H9 (cell line): Measurements from ENCODE around the gene LATS2. TPM values are rescaled to one million over a fixed set of nuclear protein-coding genes. Genes with fewer than 3 reads are reported as not detected.

Source experiments
- DNase-seq: peaks from one replicate; pipeline ENCODE4 v3.0.0-alpha.2; 2017
- H2AFZ ChIP-seq: one replicate; pipeline ENCODE4 v1.6.1; 2013; ENCODE audit warnings: mild to moderate bottlenecking, low read length, control low read depth, moderate library complexity
- H2AK5ac ChIP-seq: 2 replicates; pipeline ENCODE4 v1.6.1; 2013; ENCODE audit warnings: low read length, control low read depth, mixed read lengths; ENCODE audit not compliant: insufficient read length
- H2BK120ac ChIP-seq: one replicate; pipeline ENCODE4 v1.6.1; 2013; ENCODE audit warnings: low read depth, mild to moderate bottlenecking, low read length, control low read depth, inconsistent platforms; ENCODE audit not compliant: poor library complexity, severe bottlenecking
- H2BK12ac ChIP-seq: 2 replicates; pipeline ENCODE4 v1.6.1; 2013; ENCODE audit warnings: low read length, control low read depth, mixed read lengths, low read depth; ENCODE audit not compliant: insufficient read length
- H2BK15ac ChIP-seq: 2 replicates; pipeline ENCODE4 v1.6.1; 2013; ENCODE audit warnings: low read depth, low read length, control low read depth
- H2BK20ac ChIP-seq: one replicate; pipeline ENCODE4 v1.6.1; 2013; ENCODE audit warnings: low read depth, mild to moderate bottlenecking, low read length, control low read depth, inconsistent platforms; ENCODE audit not compliant: poor library complexity, severe bottlenecking
- H2BK5ac ChIP-seq: 2 replicates; pipeline ENCODE4 v1.6.1; 2013; ENCODE audit warnings: low read length, control low read depth, mixed read lengths; ENCODE audit not compliant: insufficient read length
- H3K14ac ChIP-seq: 2 replicates; pipeline ENCODE4 v1.6.1; 2013; ENCODE audit warnings: low read length, control low read depth; ENCODE audit not compliant: insufficient read depth
- H3K18ac ChIP-seq: 2 replicates; pipeline ENCODE4 v1.6.1; 2013; ENCODE audit warnings: low read depth, mild to moderate bottlenecking, mixed read lengths, low read length, control low read depth; ENCODE audit not compliant: insufficient read length
- H3K23ac ChIP-seq: 2 replicates; pipeline ENCODE4 v1.6.1; 2013; ENCODE audit warnings: low read length, control low read depth, mixed read lengths, low read depth; ENCODE audit not compliant: insufficient read length
- H3K23me2 ChIP-seq: 2 replicates; pipeline ENCODE4 v1.6.1; 2013; ENCODE audit warnings: low read depth, mild to moderate bottlenecking, mixed read lengths, low read length, control low read depth; ENCODE audit not compliant: insufficient read length, poor library complexity, severe bottlenecking
- H3K27ac ChIP-seq: 2 replicates; pipeline ENCODE4 v1.5.1; 2013; ENCODE audit warnings: low read length, control low read depth, mixed read lengths, low read depth; ENCODE audit not compliant: insufficient read length
- H3K27me3 ChIP-seq: 2 replicates; pipeline ENCODE4 v1.6.1; 2013; ENCODE audit warnings: low read length, control low read depth, inconsistent platforms; ENCODE audit not compliant: insufficient read depth
- H3K4ac ChIP-seq: 2 replicates; pipeline ENCODE4 v1.6.1; 2013; ENCODE audit warnings: low read depth, mild to moderate bottlenecking, control low read depth, inconsistent platforms, low read length, moderate library complexity
- H3K4me1 ChIP-seq: 2 replicates; pipeline ENCODE4 v1.6.1; 2013; ENCODE audit warnings: low read length, control low read depth, inconsistent platforms; ENCODE audit not compliant: insufficient read depth
- H3K4me2 ChIP-seq: 2 replicates; pipeline ENCODE4 v1.6.1; 2013; ENCODE audit warnings: low read length, control low read depth, mixed read lengths; ENCODE audit not compliant: insufficient read length, insufficient read depth
- H3K56ac ChIP-seq: 2 replicates; pipeline ENCODE4 v1.6.1; 2013; ENCODE audit warnings: low read depth, mild to moderate bottlenecking, mixed read lengths, low read length, control low read depth; ENCODE audit not compliant: insufficient read length
- H3K79me1 ChIP-seq: 2 replicates; pipeline ENCODE4 v1.6.1; 2013; ENCODE audit warnings: low read depth, mild to moderate bottlenecking, moderate library complexity, low read length, control low read depth, inconsistent platforms; ENCODE audit not compliant: insufficient read depth, poor library complexity, severe bottlenecking
- H3K79me2 ChIP-seq: 2 replicates; pipeline ENCODE4 v1.6.1; 2013; ENCODE audit warnings: low read length, control low read depth, inconsistent platforms; ENCODE audit not compliant: insufficient read depth
- H3K9ac ChIP-seq: 2 replicates; pipeline ENCODE4 v1.6.1; 2013; ENCODE audit warnings: low read length, control low read depth, mixed read lengths; ENCODE audit not compliant: insufficient read length; ENCODE audit errors: extremely low read depth
- H3K9me3 ChIP-seq: one replicate; pipeline ENCODE4 v1.6.1; 2013; ENCODE audit warnings: low read depth, low read length, inconsistent platforms; ENCODE audit not compliant: control insufficient read depth
- H3T11ph ChIP-seq: one replicate; pipeline ENCODE4 v1.6.1; 2013; ENCODE audit warnings: mild to moderate bottlenecking, low read length, control low read depth, inconsistent platforms
- H4K20me1 ChIP-seq: one replicate; pipeline ENCODE4 v1.6.1; 2013; ENCODE audit not compliant: control insufficient read depth, insufficient read length, insufficient read depth
- H4K5ac ChIP-seq: 2 replicates; pipeline ENCODE4 v1.6.1; 2013; ENCODE audit warnings: low read depth, mild to moderate bottlenecking, mixed read lengths, low read length, control low read depth; ENCODE audit not compliant: insufficient read length
- H4K8ac ChIP-seq: replicated peaks from 2 replicates; pipeline ENCODE4 v1.6.1; 2013; ENCODE audit warnings: low read length, control low read depth, mixed read lengths, low read depth; ENCODE audit not compliant: insufficient read length
- H4K91ac ChIP-seq: 2 replicates; pipeline ENCODE4 v1.6.1; 2013; ENCODE audit warnings: low read depth, mild to moderate bottlenecking, moderate library complexity, mixed read lengths, low read length, control low read depth; ENCODE audit not compliant: insufficient read length
- H3K27ac Mint-ChIP-seq, 3 experiments: 2 replicates in 2 of 3; 3 replicates in 1 of 3; pipeline ENCODE4 v1.8.0; 2020 to 2021; ENCODE audit warnings: mixed read lengths in 3 of 3, mild to moderate bottlenecking in 1 of 3, moderate library complexity in 1 of 3
- H3K27me3 Mint-ChIP-seq: 2 replicates; pipeline ENCODE4 v1.8.0; 2021; ENCODE audit warnings: low read depth, mild to moderate bottlenecking, moderate library complexity, mixed read lengths
- H3K36me3 Mint-ChIP-seq, 3 experiments: 2 replicates in 2 of 3; 3 replicates in 1 of 3; pipeline ENCODE4 v1.8.0; 2020 to 2021; ENCODE audit warnings: low read depth in 3 of 3, mixed read lengths in 3 of 3; ENCODE audit not compliant: insufficient read depth in 1 of 3
- H3K4me1 Mint-ChIP-seq, 2 experiments: 2 replicates each; pipeline ENCODE4 v1.8.0; 2020; ENCODE audit warnings: mixed read lengths in 2 of 2
- H3K4me3 Mint-ChIP-seq, 2 experiments: 2 replicates in 1 of 2; 3 replicates in 1 of 2; pipeline ENCODE4 v1.8.0; 2020 to 2021; ENCODE audit warnings: mild to moderate bottlenecking in 2 of 2, mixed read lengths in 2 of 2, moderate library complexity in 1 of 2
- H3K9me3 Mint-ChIP-seq, 2 experiments: 2 replicates in 1 of 2; 3 replicates in 1 of 2; pipeline ENCODE4 v1.8.0; 2020; ENCODE audit warnings: mild to moderate bottlenecking in 2 of 2, mixed read lengths in 2 of 2, moderate library complexity in 1 of 2
- WGBS: extraction: QIAGEN DNeasy Blood & Tissue Kit; methylation state at CpG from one replicate; pipeline ENCODE4 v1.1.7; 2013; ENCODE audit warnings: missing lambda C conversion rate, low lambda C conversion rate, mixed read lengths; ENCODE audit not compliant: insufficient read length; ENCODE audit errors: extremely low coverage; 5-methylcytosine and 5-hydroxymethylcytosine counted together
- total RNA-seq: library from RNA; stranded (reverse); gene quantifications from 2 replicates; pipeline ENCODE4 v1.2.1, GENCODE V29; 2021
- TF ChIP-seq, protein P1 (sequence below): fragments of 200-600 bp; sonication (generic); conservative IDR thresholded peaks from 3 replicates; pipeline ENCODE4 v1.8.0; 2021; ENCODE audit warnings: antibody characterized with exemption, mild to moderate bottlenecking

The LATS2 gene
- total RNA-seq, 1 experiment from 2014 or later: 20.0 TPM

DNA sequence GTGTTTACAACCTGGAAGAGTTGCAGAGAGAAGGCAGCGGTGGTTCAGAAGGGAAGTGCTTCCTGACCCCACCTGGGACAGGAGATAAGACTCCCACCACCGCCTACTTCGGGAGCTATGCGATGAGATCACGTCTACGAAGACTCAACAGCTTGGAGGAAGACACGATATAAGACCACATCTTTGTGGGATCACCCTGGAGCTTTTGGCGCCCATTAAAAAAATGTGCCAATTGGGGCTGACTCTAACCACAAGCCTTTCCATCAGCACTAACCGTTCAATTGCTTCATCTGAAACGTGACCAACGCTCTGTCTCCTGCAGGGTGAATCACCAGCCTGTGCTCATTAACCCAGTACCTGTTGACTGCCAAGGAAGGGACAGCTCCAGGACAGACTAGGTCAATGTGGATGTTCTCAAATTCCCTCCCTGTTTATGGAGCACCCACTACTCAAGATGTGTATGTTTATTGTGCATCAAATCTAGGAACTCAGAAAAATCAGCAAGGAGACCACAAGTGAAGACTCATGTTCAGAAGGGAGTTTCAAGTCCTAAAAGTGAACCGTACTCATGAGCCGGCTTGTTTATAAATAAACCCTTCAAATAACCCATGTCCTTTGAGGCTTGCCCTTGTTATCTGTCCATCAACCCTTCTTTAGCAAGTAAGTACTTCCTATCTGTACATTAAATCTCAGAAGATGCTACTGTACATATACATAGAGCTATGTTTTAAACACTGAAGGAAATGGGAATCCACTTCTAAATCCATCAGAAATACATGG lies 67.5 kb downstream of the LATS2 start:
- Histone ChIP-seq H2AK5ac (no peak overlapping the region), H3K9ac (no peak overlapping the region), H3K23ac (no peak overlapping the region), H2BK5ac (no peak overlapping the region), H3K4me2 (no peak overlapping the region), H4K8ac (no peak overlapping the region), H2BK15ac (no peak overlapping the region), H2BK20ac (no peak overlapping the region), H3K4me1 (peaks cover 6% of the 10 kb centered on the region; the same call in 1 of the 2 replicates), H3K9me3 (no peaks in the 10 kb centered on the region), H4K20me1 (no peaks in the 10 kb centered on the region), H3K23me2 (no peaks in the 10 kb centered on the region), H2BK12ac (no peak overlapping the region), H3T11ph (no peak overlapping the region), H3K27ac (no peak overlapping the region), H4K91ac (no peak overlapping the region), H3K14ac (no peak overlapping the region), H2BK120ac (no peak overlapping the region), H3K79me1 (peaks cover 3% of the 10 kb centered on the region), H3K4ac (no peak overlapping the region), H4K5ac (no peak overlapping the region), H3K56ac (no peak overlapping the region), H3K79me2 (peaks cover 6% of the 10 kb centered on the region; the same call in 1 of the 2 replicates), H3K18ac (no peak overlapping the region), H2AFZ (no peak overlapping the region), H3K27me3 (no peaks in the 10 kb centered on the region)
- H3K36me3 Mint-ChIP-seq: peaks cover 15 to 46% (median 44%) of the 10 kb centered on the region in 3 experiments
- no peaks in the 10 kb centered on the region for H3K9me3 Mint-ChIP-seq
- DNase-seq: no peak
- peak overlapping the region; percentile 70 to 89 (median 89); a peak in 5 of 7 replicates for H3K27ac Mint-ChIP-seq
- no peaks in the 10 kb centered on the region for H3K27me3 Mint-ChIP-seq
- no peak overlapping the region for H3K4me3 Mint-ChIP-seq
- peaks cover 17 to 19% of the 10 kb centered on the region in 2 experiments for H3K4me1 Mint-ChIP-seq
- TF ChIP-seq, protein P1, sequence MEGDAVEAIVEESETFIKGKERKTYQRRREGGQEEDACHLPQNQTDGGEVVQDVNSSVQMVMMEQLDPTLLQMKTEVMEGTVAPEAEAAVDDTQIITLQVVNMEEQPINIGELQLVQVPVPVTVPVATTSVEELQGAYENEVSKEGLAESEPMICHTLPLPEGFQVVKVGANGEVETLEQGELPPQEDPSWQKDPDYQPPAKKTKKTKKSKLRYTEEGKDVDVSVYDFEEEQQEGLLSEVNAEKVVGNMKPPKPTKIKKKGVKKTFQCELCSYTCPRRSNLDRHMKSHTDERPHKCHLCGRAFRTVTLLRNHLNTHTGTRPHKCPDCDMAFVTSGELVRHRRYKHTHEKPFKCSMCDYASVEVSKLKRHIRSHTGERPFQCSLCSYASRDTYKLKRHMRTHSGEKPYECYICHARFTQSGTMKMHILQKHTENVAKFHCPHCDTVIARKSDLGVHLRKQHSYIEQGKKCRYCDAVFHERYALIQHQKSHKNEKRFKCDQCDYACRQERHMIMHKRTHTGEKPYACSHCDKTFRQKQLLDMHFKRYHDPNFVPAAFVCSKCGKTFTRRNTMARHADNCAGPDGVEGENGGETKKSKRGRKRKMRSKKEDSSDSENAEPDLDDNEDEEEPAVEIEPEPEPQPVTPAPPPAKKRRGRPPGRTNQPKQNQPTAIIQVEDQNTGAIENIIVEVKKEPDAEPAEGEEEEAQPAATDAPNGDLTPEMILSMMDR: no peak
- WGBS: no CpG with 5 or more reads among the region's 13 CpGs
